Cortex of kidney (tissue), 1 donor: ENCODE data around the gene DMKN.
"Not testable (repeated sequence)": the region's sequence is repeated elsewhere in the genome, so short reads cannot be mapped to it uniquely, and the experiment has no call there.

Experiments
- DNase-seq: peaks from one replicate; lab custom pipeline; 2025; lab: John Stamatoyannopoulos, UW

DMKN gene

GRCh38 chr19:35498220-35498619, 15.2 kb downstream of the DMKN start:
- no peak for DNase-seq

DNA sequence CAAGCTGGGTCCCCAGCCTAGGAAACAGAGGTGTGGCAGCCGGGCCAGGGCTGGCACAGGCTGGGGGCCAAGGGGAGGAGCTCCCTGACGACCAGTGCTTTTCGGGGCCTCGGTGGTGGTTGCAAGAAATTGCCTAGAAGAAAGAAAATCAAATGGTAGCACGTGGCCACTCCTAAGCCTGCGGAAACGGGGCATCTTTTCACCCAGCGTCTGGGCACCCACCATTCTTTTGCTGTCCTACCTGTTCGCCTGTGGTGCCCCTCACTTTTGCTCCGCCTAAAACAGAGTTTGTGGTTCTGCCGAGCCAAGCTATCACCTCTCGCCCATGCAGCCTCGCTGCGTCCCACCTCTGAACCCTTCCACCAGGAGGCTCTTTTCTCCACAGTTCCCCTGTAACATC, 16.0 kb downstream of the DMKN start:
- no peak for DNase-seq

- DNase-seq, result no peak
Observed at GRCh38 chr19:35495107-35496064, 18.1 kb downstream of the DMKN start.

DNA sequence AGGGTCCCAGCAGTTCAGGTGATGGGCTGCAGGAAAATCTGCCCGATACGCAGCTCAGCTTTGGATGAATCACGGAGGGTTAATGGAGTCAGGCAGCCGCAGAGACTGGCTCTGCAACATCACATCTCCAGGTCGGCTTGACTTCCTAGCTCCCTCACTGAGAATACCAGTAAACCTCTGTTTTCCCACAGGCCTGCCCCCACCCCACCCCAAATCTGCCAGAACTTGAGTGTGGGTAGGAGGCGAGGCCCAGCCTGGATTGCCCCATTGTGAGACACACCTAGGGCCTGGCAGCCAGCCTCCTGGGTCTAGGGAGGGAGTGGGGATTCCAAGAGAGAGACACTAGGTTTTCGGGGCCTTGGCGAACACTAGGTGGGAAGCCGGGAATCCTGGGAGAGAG, 19.5 kb downstream of the DMKN start:
- DNase-seq, result no peak

- no peak for DNase-seq
Observed at GRCh38 chr19:35491836-35492360, 21.6 kb downstream of the DMKN start.

DNA sequence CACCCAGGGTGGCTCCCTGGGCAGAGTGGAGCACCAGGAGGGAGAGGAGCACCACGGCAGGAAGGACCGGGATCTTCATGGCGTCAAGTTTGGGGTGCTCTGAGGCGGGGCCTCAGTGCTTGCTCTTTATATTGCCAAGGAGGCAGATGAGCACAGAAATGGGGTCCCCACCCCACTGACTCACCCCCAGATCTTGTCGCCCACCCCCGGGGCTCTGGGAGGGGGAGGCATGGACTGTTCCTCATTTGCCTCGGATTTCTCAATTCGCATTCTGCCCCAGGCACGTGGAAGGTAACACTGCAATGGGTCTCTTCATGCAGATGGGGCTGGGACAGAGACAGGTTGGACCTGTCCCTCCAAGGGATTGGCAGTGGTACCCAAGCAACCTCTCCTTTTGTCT, 23.1 kb downstream of the DMKN start, which contains the start of gene KRTDAP:
TSS of gene KRTDAP (minus strand) at position 101 of the 400 bp plus-strand sequence. CDS start at position 79, 22 bp downstream.
- no peak for DNase-seq

DNA sequence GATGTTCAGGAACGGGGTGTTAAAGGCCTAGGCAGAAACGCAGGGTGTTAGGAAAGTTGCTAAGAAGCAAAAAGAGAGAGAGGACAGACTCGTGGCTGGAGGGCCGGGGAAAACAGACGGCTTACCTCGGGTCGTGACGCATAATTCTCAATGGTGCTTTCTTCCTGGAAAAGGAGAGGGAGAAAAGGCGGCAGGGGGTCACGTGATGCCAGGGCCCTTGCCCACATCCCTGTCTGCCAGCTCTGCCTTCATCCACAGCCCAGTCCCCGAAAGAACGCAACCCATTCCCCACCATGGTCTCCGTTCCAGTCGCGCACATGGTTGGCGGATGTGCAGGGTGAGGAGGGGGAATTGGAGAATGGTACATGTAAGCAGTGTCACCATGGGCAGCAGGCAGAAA, 24.8 kb downstream of the DMKN start:
- DNase-seq, result no peak

DNA sequence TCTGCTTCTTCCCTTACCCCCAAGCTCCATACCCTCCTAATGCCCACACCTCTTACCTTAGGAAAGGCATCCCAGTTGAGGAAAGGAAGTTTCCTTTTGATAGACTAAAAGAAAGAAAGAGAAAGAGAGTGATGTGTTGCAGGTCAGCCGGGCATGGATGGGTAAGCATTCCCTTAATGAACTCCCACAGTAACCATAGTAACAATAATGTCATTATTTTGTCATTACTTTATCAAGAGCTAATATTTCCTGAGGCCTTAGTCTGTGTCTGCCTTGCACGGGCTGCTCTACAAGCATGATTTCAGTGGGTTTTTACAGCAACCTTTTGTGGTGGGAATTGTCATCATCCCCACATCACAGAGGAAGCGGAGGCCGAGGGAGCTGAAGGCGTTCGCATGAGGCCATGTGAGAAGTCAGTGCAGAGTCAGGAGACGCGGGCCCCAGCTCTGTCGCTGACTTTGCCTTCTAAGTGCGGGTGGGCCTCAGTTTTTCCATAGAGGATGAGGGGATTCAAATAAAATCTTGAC, 25.7 kb downstream of the DMKN start:
- DNase-seq, result no peak

GRCh38 chr19:35486268-35486708, 27.2 kb downstream of the DMKN start:
- DNase-seq, result no peak

DNA sequence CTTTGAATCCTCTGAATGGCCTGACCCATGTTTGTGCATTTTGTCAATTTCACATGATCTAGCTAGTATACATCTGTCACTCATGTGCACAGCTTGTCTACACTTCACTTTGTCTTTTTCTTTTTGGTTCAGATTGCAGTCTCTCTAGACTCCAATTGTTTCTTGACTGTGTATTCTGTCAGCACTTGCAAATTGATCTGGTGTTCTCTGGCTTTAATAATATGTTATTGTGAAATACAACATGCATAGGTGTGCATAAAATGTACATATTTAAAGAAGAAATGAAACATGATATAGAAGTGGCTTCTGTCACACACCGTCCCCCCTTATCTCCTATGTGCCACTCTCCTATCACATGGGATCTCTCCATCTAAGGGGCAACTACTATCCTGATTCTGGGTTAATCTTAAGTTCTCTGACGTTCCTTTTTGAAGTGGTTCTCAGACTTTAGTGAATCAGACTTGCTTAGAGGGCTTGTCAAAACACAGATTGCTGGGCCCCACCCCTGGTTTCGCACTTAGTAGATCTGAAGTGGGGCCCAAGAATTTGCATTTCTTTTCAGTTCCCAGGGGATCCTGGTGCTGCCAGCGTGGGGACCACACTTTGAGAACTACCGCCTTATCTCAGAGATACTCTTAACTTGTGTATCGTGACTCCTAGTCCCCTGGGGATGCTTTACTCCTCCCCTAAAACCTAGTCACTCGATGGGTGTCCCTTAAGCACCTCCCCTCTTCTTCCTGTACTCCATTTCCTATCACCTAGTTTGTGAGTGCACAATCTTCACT, 29.0 kb downstream of the DMKN start:
- no peak for DNase-seq

GRCh38 chr19:35483089-35483488, 30.4 kb downstream of the DMKN start:
- DNase-seq, result no peak

DNA sequence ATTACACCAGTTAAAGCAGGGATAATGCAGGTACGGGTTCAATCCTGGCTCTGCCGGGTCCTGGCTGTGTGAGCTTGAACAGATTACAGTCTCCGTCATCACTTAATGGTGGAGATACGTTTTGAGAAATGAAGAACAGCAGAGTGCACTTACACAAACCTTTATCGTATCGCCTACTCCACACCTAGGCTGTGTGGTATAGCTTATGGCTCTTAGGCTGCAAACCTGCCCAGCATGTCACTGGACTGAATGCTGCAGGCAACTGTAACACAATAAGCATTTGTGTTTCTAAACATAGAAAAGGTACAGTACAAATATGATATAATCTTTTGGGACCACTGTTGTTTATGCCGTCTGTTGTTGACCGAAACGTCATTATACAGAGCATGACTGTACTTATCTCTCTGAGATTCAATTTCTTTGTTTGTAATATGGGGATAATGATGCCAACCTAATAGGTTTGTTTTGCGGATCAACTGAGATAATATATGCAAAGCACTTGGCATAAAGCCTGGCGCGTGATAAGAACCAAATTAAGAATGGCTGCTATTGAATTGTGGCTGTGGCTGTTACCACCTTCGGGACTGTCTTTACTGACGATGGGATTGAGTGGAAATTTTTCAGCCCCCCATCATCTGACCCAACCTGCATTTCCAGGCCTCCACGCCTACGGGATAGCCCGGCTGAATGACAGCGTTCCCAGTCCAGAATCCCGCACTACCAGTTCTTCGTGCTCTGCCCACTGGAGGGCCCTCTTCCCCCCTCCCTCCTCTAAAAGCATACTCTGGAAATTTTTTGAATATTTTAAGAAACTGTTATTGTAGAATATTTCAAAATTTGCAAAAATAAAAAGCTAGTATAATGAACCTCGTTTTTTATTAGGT, 34.4 kb downstream of the DMKN start:
- DNase-seq, result no peak

- no peak for DNase-seq
Observed at GRCh38 chr19:35476149-35476548, 37.3 kb downstream of the DMKN start.

DNA sequence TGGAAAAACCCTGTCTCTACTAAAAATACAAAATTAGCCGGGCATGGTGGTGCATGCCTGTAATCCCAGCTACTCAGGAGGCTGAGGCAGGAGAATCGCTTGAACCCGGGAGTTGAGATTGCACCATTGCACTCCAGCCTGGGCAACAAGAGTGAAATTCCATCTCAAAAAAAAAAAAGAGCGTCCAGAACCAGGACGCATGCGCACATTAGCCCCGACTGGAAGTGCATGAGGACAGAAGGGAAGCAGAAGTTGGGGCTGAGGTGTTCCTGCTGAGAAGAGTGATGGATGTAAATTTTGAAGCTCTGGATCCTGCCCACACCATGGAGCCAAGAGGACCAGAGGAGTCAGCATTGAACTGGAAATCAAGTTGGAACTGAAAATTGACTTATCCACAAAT, 38.9 kb downstream of the DMKN start:
- not testable (repeated sequence) for DNase-seq

DNA sequence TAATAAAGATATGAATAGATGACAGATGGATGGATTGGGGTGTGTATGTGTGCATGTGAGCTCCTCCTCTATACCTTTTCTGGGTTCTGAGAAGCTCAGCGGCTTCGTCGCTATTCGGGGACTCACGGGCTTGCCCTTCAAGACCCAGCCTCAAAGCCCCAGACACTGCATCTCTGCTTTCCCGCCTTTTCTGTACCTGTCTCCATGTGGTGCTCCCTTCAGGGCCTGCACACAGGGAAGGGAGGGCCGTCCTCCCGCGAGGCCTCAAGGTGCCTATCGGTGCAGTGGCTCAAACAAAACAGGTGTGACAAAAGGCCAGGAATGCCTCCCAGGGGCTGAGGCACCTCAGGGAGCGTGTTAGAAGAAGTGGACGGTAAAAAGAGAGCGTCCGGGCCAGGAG, 39.3 kb downstream of the DMKN start:
- DNase-seq, result no peak

- DNase-seq, result no peak
Observed at GRCh38 chr19:35471946-35472345, 41.5 kb downstream of the DMKN start.

GRCh38 chr19:35471075-35471474, 42.4 kb downstream of the DMKN start:
- DNase-seq, result not testable (repeated sequence)

DNA sequence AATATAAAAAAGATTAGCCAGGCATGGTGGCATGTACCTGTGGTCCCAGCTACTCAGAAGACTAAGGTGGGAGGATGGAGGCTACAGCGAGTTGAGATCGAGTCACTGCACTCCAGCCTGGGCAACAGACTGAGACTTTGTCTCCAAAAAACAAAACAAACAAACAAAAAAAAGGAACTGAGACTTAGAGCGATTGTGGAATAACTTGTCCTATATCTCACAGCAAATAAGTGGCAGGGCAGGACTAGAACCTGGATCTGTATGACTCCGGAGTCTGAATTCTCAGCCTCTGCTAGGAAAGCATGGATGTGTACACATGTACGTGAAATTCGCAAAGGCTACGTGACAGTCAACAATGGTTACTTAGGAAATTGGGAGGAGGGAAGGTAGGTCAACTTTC, 43.3 kb downstream of the DMKN start:
- DNase-seq, result no peak

DNA sequence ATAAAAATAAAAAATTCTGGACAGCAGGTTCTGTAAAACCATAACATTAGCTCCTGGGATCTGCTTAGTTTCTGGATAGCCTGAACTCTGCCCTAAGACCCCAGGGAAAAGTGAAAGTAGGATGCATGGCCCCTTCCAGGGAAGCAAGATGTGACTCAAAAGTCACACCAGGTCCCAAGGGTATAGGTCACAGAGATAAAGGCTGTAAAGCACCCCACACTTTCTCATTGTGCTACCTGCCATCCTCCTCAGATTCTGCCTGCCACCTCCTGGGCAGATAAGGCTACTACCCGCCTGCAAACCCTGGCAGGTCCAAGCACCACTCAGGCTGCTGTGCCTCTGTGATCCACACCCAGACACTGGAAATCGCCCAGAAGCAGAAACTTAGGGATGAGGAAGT, 44.8 kb downstream of the DMKN start:
- DNase-seq, result no peak

DNA sequence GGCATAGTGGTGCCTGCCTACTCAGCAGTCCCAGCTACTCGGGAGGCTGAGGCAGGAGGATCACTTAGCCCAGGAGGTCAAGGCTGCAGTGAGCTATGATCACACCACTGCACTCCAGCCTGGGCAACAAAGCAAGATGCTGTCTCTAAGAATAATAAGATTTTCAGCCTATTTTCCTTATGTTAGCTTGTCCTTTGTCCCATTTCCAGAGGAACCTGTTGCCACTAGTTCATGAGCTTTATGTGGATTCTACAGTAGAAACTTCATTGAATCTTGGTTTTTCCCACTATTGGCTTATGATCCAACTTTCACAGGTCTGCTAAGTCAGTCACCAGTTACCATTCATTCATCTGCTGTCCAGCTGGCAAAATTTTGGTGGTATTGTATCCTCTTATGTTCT, 47.2 kb downstream of the DMKN start:
- DNase-seq, result no peak

DNA sequence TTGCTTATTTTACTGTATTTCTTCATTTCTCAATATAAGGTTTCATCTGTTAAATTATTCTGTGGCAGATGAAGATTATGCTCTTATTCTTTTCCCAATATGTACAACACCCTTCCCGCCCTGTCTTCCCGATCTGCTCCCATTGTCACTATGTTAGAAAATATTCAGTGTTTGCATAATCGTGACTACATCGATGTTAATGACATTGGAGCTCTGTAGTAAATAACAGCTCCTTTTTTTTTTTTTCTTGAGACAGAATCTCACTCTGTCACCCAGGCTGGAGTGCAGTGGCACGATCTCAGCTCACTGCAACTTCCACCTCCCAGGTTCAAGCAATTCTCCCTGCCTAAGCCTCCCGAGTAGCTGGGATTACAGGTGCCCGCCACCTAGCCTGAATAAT, 50.5 kb downstream of the DMKN start:
- not testable (repeated sequence) for DNase-seq
